Activated CD8-positive, alpha-beta T cell treated with anti-CD3 and anti-CD28 coated beads for 36 hours (primary cell): ENCODE measurements around the gene GAPDH. TPM values are rescaled to one million over a fixed set of nuclear protein-coding genes. Genes with fewer than 3 reads are reported as not detected.

Experiments used
- ATAC-seq: fragments of 200-7000 bp; cut with Tn5 transposase; one replicate; pipeline ENCODE4 v1.10.0; 2021; ENCODE audit warnings: mild to moderate bottlenecking, moderate library complexity
- CTCF ChIA-PET: fragments of 350-600 bp; sonication (Branson Sonifier 250); formaldehyde crosslinking; loops from one replicate; lab custom pipeline; 2021; ENCODE audit warnings: antibody characterized with exemption; lab: Charles Lee
- POLR2A ChIA-PET: fragments of 350-600 bp; sonication (Branson Sonifier 250); formaldehyde crosslinking; loops from one replicate; lab custom pipeline; 2021; ENCODE audit warnings: antibody characterized with exemption; lab: Charles Lee
- DNase-seq: peaks from one replicate; pipeline ENCODE4 v3.0.0-alpha.2; 2020
- H3K27ac Mint-ChIP-seq: one replicate; pipeline ENCODE4 v1.8.0; 2021; ENCODE audit warnings: mild to moderate bottlenecking, mixed read lengths
- H3K27me3 Mint-ChIP-seq: one replicate; pipeline ENCODE4 v1.8.0; 2021; ENCODE audit warnings: mixed read lengths
- H3K36me3 Mint-ChIP-seq: one replicate; pipeline ENCODE4 v1.8.0; 2021; ENCODE audit warnings: low read depth, mixed read lengths
- H3K4me1 Mint-ChIP-seq: one replicate; pipeline ENCODE4 v1.8.0; 2021; ENCODE audit warnings: low read depth, mixed read lengths
- H3K4me3 Mint-ChIP-seq: one replicate; pipeline ENCODE4 v1.8.0; 2021; ENCODE audit warnings: mild to moderate bottlenecking, moderate library complexity, mixed read lengths
- H3K9me3 Mint-ChIP-seq: one replicate; pipeline ENCODE4 v1.8.0; 2021; ENCODE audit warnings: mixed read lengths
- CTCF ChIP-seq: fragments of 200-600 bp; IDR thresholded peaks from one replicate; pipeline ENCODE4 v1.8.0; 2022; ENCODE audit warnings: antibody characterized with exemption, mild to moderate bottlenecking
- intact Hi-C: fragments of 100-400 bp; cut with micrococcal nuclease; formaldehyde crosslinking; loops from one replicate; pipeline ENCODE4 v1.10.0; 2022
- total RNA-seq, 2 experiments: library from RNA; stranded (reverse); gene quantifications; one replicate each; pipeline ENCODE4 v1.2.3, GENCODE V29; 2021

Gene GAPDH
- total RNA-seq, 2 experiments from 2014 or later, result 9,109 to 9,234 TPM

GRCh38 chr12:6562881-6563280, 28.6 kb downstream of the GAPDH start:
- H3K27ac Mint-ChIP-seq, result peak overlapping the region; percentile 50
- H3K9me3 Mint-ChIP-seq, result no peaks in the 10 kb centered on the region

GRCh38 chr12:6563448-6564050, 29.2 kb downstream of the GAPDH start:
- POLR2A ChIA-PET, result interaction anchor here (0.9 to 1.4 kb wide), 6 partner anchors 9 to 28 kb away, joined by 3 to 6 read pairs (median 4); no protein-coding TSS in a partner anchor
- ATAC-seq (peak; percentile 33), DNase-seq (peak; percentile 85)
- CTCF ChIA-PET, result interaction anchor here (0.7 to 3.0 kb wide), 25 partner anchors 9 to 202 kb away, joined by 3 to 11 read pairs (median 4); partner anchors contain the start of gene PTMS
- H3K4me3 Mint-ChIP-seq, result no peak overlapping the region
- H3K27me3 Mint-ChIP-seq, result no peaks in the 10 kb centered on the region
- peaks cover 72% of the 10 kb centered on the region for H3K36me3 Mint-ChIP-seq
- H3K27ac Mint-ChIP-seq, result peak overlapping the region; percentile 4
- intact Hi-C loops, result no loop called here
- peaks cover 47% of the 10 kb centered on the region for H3K4me1 Mint-ChIP-seq
- no peaks in the 10 kb centered on the region for H3K9me3 Mint-ChIP-seq
- TF ChIP-seq CTCF, result peak; percentile 76

More at GRCh38 chr12:6562881-6563280, 28.6 kb downstream of the GAPDH start:
- no peak for DNase-seq
- H3K4me3 Mint-ChIP-seq, result no peak overlapping the region
- ATAC-seq, result no peak
- H3K4me1 Mint-ChIP-seq, result peaks cover 49% of the 10 kb centered on the region
- H3K36me3 Mint-ChIP-seq, result peaks cover 67% of the 10 kb centered on the region
- TF ChIP-seq CTCF, result no peak
- intact Hi-C loops, result no loop called here
- ChIA-PET POLR2A (interaction anchor here (0.6 to 1.4 kb wide), 7 partner anchors 8 to 27 kb away, joined by 3 to 6 read pairs (median 3); no protein-coding TSS in a partner anchor), CTCF (interaction anchor here (0.7 to 3.0 kb wide), 20 partner anchors 8 to 203 kb away, joined by 3 to 11 read pairs (median 4); partner anchors contain the start of gene PTMS)
- no peaks in the 10 kb centered on the region for H3K27me3 Mint-ChIP-seq

GRCh38 chr12:6567112-6567670, 32.9 kb downstream of the GAPDH start:
- H3K36me3 Mint-ChIP-seq, result peaks cover 67% of the 10 kb centered on the region
- POLR2A ChIA-PET, result interaction anchor here (1.0 to 4.6 kb wide), 5 partner anchors 11 to 281 kb away, joined by 3 to 38 read pairs (median 17); partner anchors contain the start of genes CHD4, GAPDH and IFFO1
- no peaks in the 10 kb centered on the region for H3K27me3 Mint-ChIP-seq
- TF ChIP-seq CTCF, result no peak
- intact Hi-C loops, result no loop called here
- DNase-seq, result no peak
- H3K27ac Mint-ChIP-seq, result peak overlapping the region; percentile 98
- H3K4me1 Mint-ChIP-seq, result peaks cover 55% of the 10 kb centered on the region
- no peaks in the 10 kb centered on the region for H3K9me3 Mint-ChIP-seq
- peak overlapping the region; percentile 99 for H3K4me3 Mint-ChIP-seq
- ATAC-seq, result no peak
- CTCF ChIA-PET, result interaction anchor here (1.4 to 2.5 kb wide), 2 partner anchors 9 to 117 kb away, joined by 4 to 10 read pairs; no protein-coding TSS in a partner anchor

- ATAC-seq, result no peak
- H3K27me3 Mint-ChIP-seq, result no peaks in the 10 kb centered on the region
- intact Hi-C loops, result no loop called here
- H3K4me1 Mint-ChIP-seq, result peaks cover 43% of the 10 kb centered on the region
- ChIA-PET CTCF (interaction anchor here (1.5 kb wide), 1 partner anchor 33 kb away, joined by 5 read pairs; no protein-coding TSS in a partner anchor), POLR2A (interaction anchor here (1.3 to 4.6 kb wide), 3 partner anchors 13 to 37 kb away, joined by 4 to 38 read pairs (median 11); partner anchors contain the start of genes CHD4 and IFFO1)
- H3K9me3 Mint-ChIP-seq, result no peaks in the 10 kb centered on the region
- H3K27ac Mint-ChIP-seq, result no peak overlapping the region
- H3K36me3 Mint-ChIP-seq, result peaks cover 61% of the 10 kb centered on the region
- H3K4me3 Mint-ChIP-seq, result peak overlapping the region; percentile 99
- DNase-seq, result no peak
- no peak for TF ChIP-seq CTCF
These were observed 35.0 kb downstream of the GAPDH start for GRCh38 chr12:6569312-6569711.
